Erythroblast (primary cell): ENCODE data around the gene TP53I3.

Source experiments
- GATA1 ChIP-seq: IDR thresholded peaks from 2 replicates; pipeline ENCODE4 v1.6.1; 2011; ENCODE audit warnings: low read depth, mild to moderate bottlenecking, control low read depth, low read length, moderate library complexity
- POLR2A ChIP-seq: IDR thresholded peaks from 2 replicates; pipeline ENCODE4 v1.6.1; 2011; ENCODE audit warnings: mild to moderate bottlenecking, low read length

GRCh38 chr2:24046599-24046929 lies 38.1 kb downstream of the TP53I3 start:
- TF ChIP-seq POLR2A (no peak), GATA1 (no peak)
